GM12878 (cell line): Measurements from ENCODE around the gene PRKG1. TPM values are rescaled to one million over a fixed set of nuclear protein-coding genes. Genes with fewer than 3 reads are reported as not detected.

Experiments used
- ATAC-seq: fragments of 200-7000 bp; cut with Tn5 transposase; 3 replicates; pipeline ENCODE4 v1.9.1; 2020; ENCODE audit warnings: mild to moderate bottlenecking, moderate library complexity
- BruUV-seq: library from RNA; stranded (reverse); fragments of 400-500 nt; replicated peaks from 2 replicates; lab custom pipeline; 2021; lab: Mats Ljungman, UMichigan
- CTCF ChIA-PET: fragments of 300-600 bp; sonication (Branson Sonifier 250); formaldehyde crosslinking; extraction: SDS; loops from one replicate; lab custom pipeline; 2021; ENCODE audit warnings: inconsistent platforms; lab: Yijun Ruan, JAX
- POLR2A ChIA-PET: fragments of 350-600 bp; formaldehyde crosslinking; extraction: SDS; loops from one replicate; lab custom pipeline; 2021; ENCODE audit warnings: inconsistent platforms; lab: Charles Lee
- RAD21 ChIA-PET: fragments of 300-600 bp; sonication (Branson Sonifier 250); formaldehyde crosslinking; loops from one replicate; lab custom pipeline; 2023; ENCODE audit warnings: antibody characterized with exemption; ENCODE audit not compliant: unreplicated experiment; lab: Charles Lee
- SMC1A ChIA-PET: fragments of 300-600 bp; sonication (Branson Sonifier 250); formaldehyde crosslinking; loops from one replicate; lab custom pipeline; 2023; ENCODE audit not compliant: unreplicated experiment, uncharacterized antibody; lab: Charles Lee
- DNase-seq: peaks from one replicate; pipeline ENCODE4 v3.0.0-alpha.2; 2011; ENCODE audit warnings: low read depth, low spot score
- FAIRE-seq: peaks from 3 replicates; lab custom pipeline; 2011; peaks lifted over from hg19 to GRCh38; lab: Jason Lieb, UNC
- H2AFZ ChIP-seq: 2 replicates; pipeline ENCODE4 v1.6.0; 2011; ENCODE audit warnings: low read depth, low read length, control low read depth; ENCODE audit not compliant: control insufficient read depth
- H3K27ac ChIP-seq: 2 replicates; pipeline ENCODE4 v1.5.1; 2011; ENCODE audit warnings: control low read depth; ENCODE audit not compliant: control insufficient read depth, insufficient read depth
- H3K27me3 ChIP-seq, 2 experiments: replicated peaks in 1 of 2; 2 replicates each; pipeline versions ENCODE4 v1.6.0 to v1.6.1; 2011; ENCODE audit warnings: low read length in 1 of 2; ENCODE audit not compliant: control insufficient read depth in 2 of 2, insufficient read depth in 2 of 2
- H3K36me3 ChIP-seq, 2 experiments: 2 replicates each; pipeline ENCODE4 v1.5.1; 2011; ENCODE audit warnings: low read length in 1 of 2; ENCODE audit not compliant: control insufficient read depth in 2 of 2, insufficient read depth in 2 of 2
- H3K4me1 ChIP-seq: 2 replicates; pipeline ENCODE4 v1.6.1; 2011; ENCODE audit warnings: mild to moderate bottlenecking, low read length, moderate library complexity, mixed read lengths; ENCODE audit not compliant: control insufficient read depth, insufficient read depth
- H3K4me2 ChIP-seq: 2 replicates; pipeline ENCODE4 v1.6.0; 2011; ENCODE audit warnings: control low read depth; ENCODE audit not compliant: control insufficient read depth, insufficient read depth
- H3K4me3 ChIP-seq: fragments of 200-600 bp; sonication (generic); 2 replicates; pipeline ENCODE4 v1.5.1; 2016
- H3K79me2 ChIP-seq: 2 replicates; pipeline ENCODE4 v1.6.0; 2011; ENCODE audit warnings: low read length; ENCODE audit not compliant: control insufficient read depth, insufficient read depth
- H3K9ac ChIP-seq: 2 replicates; pipeline ENCODE4 v1.8.0; 2011; ENCODE audit warnings: low read length, control low read depth, mixed read lengths; ENCODE audit not compliant: control insufficient read depth, insufficient read depth
- H3K9me3 ChIP-seq: replicated peaks from 3 replicates; pipeline ENCODE4 v1.5.1; 2011; ENCODE audit warnings: mild to moderate bottlenecking, low read length; ENCODE audit not compliant: control insufficient read depth, insufficient read depth
- H4K20me1 ChIP-seq: 2 replicates; pipeline ENCODE4 v1.6.0; 2011; ENCODE audit not compliant: control insufficient read depth, insufficient read depth
- ATF7 ChIP-seq: fragments of 450-650 bp; IDR thresholded peaks from 2 replicates; pipeline ENCODE4 v1.6.1; 2016; ENCODE audit warnings: low read depth, mild to moderate bottlenecking
- E2F8 ChIP-seq: fragments of 450-650 bp; IDR thresholded peaks from 2 replicates; pipeline ENCODE4 v1.6.1; 2018; ENCODE audit warnings: mild to moderate bottlenecking, low read depth, moderate library complexity; ENCODE audit not compliant: partially characterized antibody
- GABPA ChIP-seq: IDR thresholded peaks from 2 replicates; pipeline ENCODE4 v1.6.1; 2014; ENCODE audit warnings: antibody characterized with exemption, low read depth, mild to moderate bottlenecking, inconsistent platforms
- HDGF ChIP-seq: fragments of 450-650 bp; IDR thresholded peaks from 2 replicates; pipeline ENCODE4 v1.6.1; 2016; ENCODE audit warnings: antibody characterized with exemption
- MYC ChIP-seq: IDR thresholded peaks from 2 replicates; pipeline ENCODE4 v1.6.1; 2011; ENCODE audit warnings: mild to moderate bottlenecking, low read length, moderate library complexity, inconsistent platforms; ENCODE audit not compliant: insufficient read depth, insufficient replicate concordance, insufficient read length, severe bottlenecking
- PML ChIP-seq: IDR thresholded peaks from 2 replicates; pipeline ENCODE4 v1.6.1; 2012; ENCODE audit warnings: low read length, inconsistent platforms
- PRDM15 ChIP-seq: fragments of 450-650 bp; formaldehyde crosslinking; IDR thresholded peaks from 2 replicates; pipeline ENCODE4 v1.4.0; 2020; ENCODE audit warnings: mild to moderate bottlenecking, moderate library complexity
- RFX5 ChIP-seq: IDR thresholded peaks from 2 replicates; pipeline ENCODE4 v1.6.1; 2011; ENCODE audit warnings: low read depth, low read length, improper control_type of control experiment
- SIX5 ChIP-seq: IDR thresholded peaks from 2 replicates; pipeline ENCODE4 v1.6.1; 2011; ENCODE audit warnings: mild to moderate bottlenecking, low read depth, low read length, moderate library complexity; ENCODE audit not compliant: severe bottlenecking
- STAT1 ChIP-seq: fragments of 450-650 bp; conservative IDR thresholded peaks from 2 replicates; pipeline ENCODE4 v1.6.1; 2014; ENCODE audit warnings: antibody characterized with exemption, mild to moderate bottlenecking
- ZNF274 ChIP-seq: IDR thresholded peaks from one replicate; pipeline ENCODE4 v1.8.0; 2011; ENCODE audit not compliant: insufficient read length, insufficient read depth
- WGBS: methylation state at CpG from one replicate; pipeline ENCODE4 v1.1.6; 2016; ENCODE audit warnings: low lambda C conversion rate; ENCODE audit not compliant: insufficient replicate concordance, insufficient coverage; ENCODE audit errors: missing lambda C conversion rate; 5-methylcytosine and 5-hydroxymethylcytosine counted together
- in situ Hi-C: fragments of 300-500 bp; cut with MboI; formaldehyde crosslinking; loops from 9 replicates; pipeline ENCODE4 v1.14.3; 2018; ENCODE audit warnings: mixed read lengths
- intact Hi-C: fragments of 100-400 bp; cut with micrococcal nuclease; formaldehyde crosslinking; loops from one replicate; pipeline ENCODE4 v1.14.2; 2022; ENCODE audit not compliant: unreplicated experiment
- polyA plus RNA-seq, 11 experiments: library from polyadenylated mRNA; depleted of rRNA in 4 of 11; unstranded in 6 of 11; stranded (reverse) in 5 of 11; fragments of >200 nt; fragmentation: Nextera tagmentation in 4 of 11; fragmentation: Illumina TruSeq in 1 of 11; extraction: Ambion mirVana in 4 of 11; extraction: Trizol in 1 of 11; gene quantifications; 1 replicate in 1 of 11; 2 replicates in 10 of 11; pipeline versions ENCODE4 v1.2.1 to v1.2.3, GENCODE V29; 2011 to 2016; ENCODE audit warnings: inconsistent platforms in 2 of 11, missing spikeins in 2 of 11, low read depth in 1 of 11
- total RNA-seq, 4 experiments: library from RNA; depleted of rRNA in 3 of 4; stranded (reverse); fragments of >200 nt in 3 of 4; fragmentation: Illumina TruSeq in 1 of 4; extraction: Trizol in 1 of 4; gene quantifications; 2 replicates each; pipeline versions ENCODE4 v1.2.1 to v1.2.3, GENCODE V29; 2013 to 2021

Gene PRKG1
- total and polyA plus RNA-seq, 10 of the 15 experiments (the other 5 are each of a cell fraction or from before 2014, with no cell fraction given), result 0.04 to 0.05 TPM; not detected in 8

GRCh38 chr10:51312817-51313216 is 238.5 kb downstream of the PRKG1 start:
- ChIA-PET POLR2A (no interaction called here), RAD21 (no interaction called here), CTCF (no interaction called here), SMC1A (no interaction called here)
- no peaks in the 10 kb centered on the region for H3K79me2 ChIP-seq
- H2AFZ ChIP-seq, result no peak overlapping the region
- WGBS, result 33% methylated on average over 2 of the region's 2 CpGs
- no peak for TF ChIP-seq GABPA
- no peak for TF ChIP-seq ZNF274
- TF ChIP-seq MYC, result no peak
- TF ChIP-seq E2F8, result no peak
- no peak for TF ChIP-seq SIX5
- no peak for TF ChIP-seq HDGF
- no peak for TF ChIP-seq PML
- TF ChIP-seq RFX5, result no peak
- TF ChIP-seq ATF7, result no peak
- TF ChIP-seq PRDM15 (CRISPR knock-in tag), result no peak
- no peak for TF ChIP-seq STAT1
- DNase-seq, result no peak
- BruUV-seq, result no TSS peak
- no peaks in the 10 kb centered on the region for H3K9me3 ChIP-seq
- ATAC-seq, result no peak
- no peak overlapping the region for H3K4me3 ChIP-seq
- H3K27me3 ChIP-seq, result no peaks in the 10 kb centered on the region; a peak in 1 of 4 replicates
- no peaks in the 10 kb centered on the region for H3K36me3 ChIP-seq
- H3K27ac ChIP-seq, result no peak overlapping the region
- in situ Hi-C loops, result no loop called here
- H3K4me1 ChIP-seq, result no peaks in the 10 kb centered on the region
- no peak overlapping the region for H3K9ac ChIP-seq
- FAIRE-seq, result no peak
- no peaks in the 10 kb centered on the region for H4K20me1 ChIP-seq
- no peak overlapping the region for H3K4me2 ChIP-seq
- intact Hi-C loops, result no loop called here
